SK-N-SH (cell line): Measurements from ENCODE around the gene ATP7B. TPM values are rescaled to one million over a fixed set of nuclear protein-coding genes. Genes with fewer than 3 reads are reported as not detected.

ENCODE experiments used
- CTCF ChIA-PET: fragments of 300-600, 350-600 bp; formaldehyde crosslinking; extraction: SDS; loops from one replicate; lab custom pipeline; 2021; lab: Yijun Ruan, JAX
- POLR2A ChIA-PET: fragments of 350-600 bp; sonication (Branson Sonifier 250); formaldehyde crosslinking; extraction: SDS; loops from one replicate; lab custom pipeline; 2020; ENCODE audit warnings: antibody characterized with exemption, inconsistent platforms; lab: Yijun Ruan, JAX
- DNase-seq: peaks from one replicate; pipeline ENCODE4 v3.0.0; 2012
- H2AFZ ChIP-seq: fragments of 200-600 bp; sonication (generic); 2 replicates; pipeline ENCODE4 v1.8.1; 2016; ENCODE audit warnings: antibody characterized with exemption, mild to moderate bottlenecking, low read depth
- H3F3A ChIP-seq: fragments of 200-600 bp; sonication (generic); replicated peaks from 2 replicates; pipeline ENCODE3; 2016; ENCODE audit warnings: antibody characterized with exemption, mild to moderate bottlenecking; ENCODE audit not compliant: insufficient read depth
- H3K27ac ChIP-seq, 2 experiments: fragments of 200-500 bp in 1 of 2; fragments of 200-600 bp in 1 of 2; sonication (Bioruptor generic) in 1 of 2; sonication (generic), shearing (Covaris generic) in 1 of 2; 2 replicates each; pipeline versions ENCODE4 v1.5.1 to v1.6.1; 2014 to 2016; ENCODE audit warnings: low read depth in 2 of 2, inconsistent platforms in 1 of 2, low read length in 1 of 2, mild to moderate bottlenecking in 1 of 2, mixed read lengths in 1 of 2
- H3K27me3 ChIP-seq: fragments of 200-600 bp; sonication (generic), shearing (Covaris generic); 2 replicates; pipeline ENCODE4 v1.6.1; 2016; ENCODE audit warnings: mixed run types; ENCODE audit not compliant: insufficient read depth
- H3K36me3 ChIP-seq, 2 experiments: fragments of 200-500 bp in 1 of 2; fragments of 200-600 bp in 1 of 2; sonication (Bioruptor generic) in 1 of 2; sonication (generic) in 1 of 2; replicated peaks in 1 of 2; 2 replicates each; pipeline versions ENCODE3 to v1.5.1; 2014 to 2016; ENCODE audit warnings: low read length in 1 of 2, mild to moderate bottlenecking in 1 of 2; ENCODE audit not compliant: insufficient read depth in 2 of 2, control insufficient read depth in 1 of 2
- H3K4me1 ChIP-seq, 2 experiments: fragments of 200-500 bp in 1 of 2; fragments of 200-600 bp in 1 of 2; sonication (Bioruptor generic) in 1 of 2; sonication (generic), shearing (Covaris generic) in 1 of 2; 2 replicates each; pipeline versions ENCODE4 v1.5.1 to v1.6.1; 2014 to 2016; ENCODE audit warnings: low read depth in 1 of 2, low read length in 1 of 2, mixed run types in 1 of 2; ENCODE audit not compliant: insufficient read depth in 2 of 2, control insufficient read depth in 1 of 2
- H3K4me2 ChIP-seq: fragments of 200-600 bp; sonication (generic), shearing (Covaris generic); 2 replicates; pipeline ENCODE4 v1.6.1; 2017; ENCODE audit warnings: mixed run types
- H3K4me3 ChIP-seq, 2 experiments: fragments of 200-500 bp in 1 of 2; fragments of 200-600 bp in 1 of 2; sonication (Bioruptor generic) in 1 of 2; sonication (generic), shearing (Covaris generic) in 1 of 2; 2 replicates each; pipeline versions ENCODE4 v1.5.1 to v1.8.1; 2014 to 2016; ENCODE audit warnings: low read depth in 2 of 2, inconsistent platforms in 1 of 2, low read length in 1 of 2, mild to moderate bottlenecking in 1 of 2, mixed read lengths in 1 of 2, moderate library complexity in 1 of 2
- H3K79me2 ChIP-seq: fragments of 200-600 bp; sonication (generic); 2 replicates; pipeline ENCODE4 v1.8.1; 2017; ENCODE audit warnings: mild to moderate bottlenecking; ENCODE audit not compliant: insufficient read depth
- H3K9ac ChIP-seq: fragments of 200-600 bp; sonication (generic); 2 replicates; pipeline ENCODE4 v1.6.1; 2017; ENCODE audit warnings: mixed run types
- H3K9me2 ChIP-seq: fragments of 200-600 bp; sonication (generic); 2 replicates; pipeline ENCODE4 v1.6.1; 2017; ENCODE audit warnings: mixed run types
- H3K9me3 ChIP-seq: fragments of 200-600 bp; sonication (generic); 2 replicates; pipeline ENCODE4 v1.6.1; 2017; ENCODE audit warnings: mixed run types, mild to moderate bottlenecking, moderate library complexity
- H4K20me1 ChIP-seq: fragments of 200-600 bp; sonication (generic); 2 replicates; pipeline ENCODE4 v1.6.1; 2017; ENCODE audit warnings: mild to moderate bottlenecking, mixed run types; ENCODE audit not compliant: insufficient read depth
- CHD2 ChIP-seq: fragments of 150-350 bp; IDR thresholded peaks from 2 replicates; pipeline ENCODE4 v1.6.1; 2018; ENCODE audit warnings: low read length; ENCODE audit not compliant: partially characterized antibody
- CTCF ChIP-seq: fragments of 200-600 bp; sonication (generic); IDR thresholded peaks from 2 replicates; pipeline ENCODE4 v1.6.1; 2017; ENCODE audit warnings: antibody characterized with exemption, mild to moderate bottlenecking, moderate library complexity
- ELF1 ChIP-seq: IDR thresholded peaks from 2 replicates; pipeline ENCODE4 v1.4.0; 2012
- FOSL2 ChIP-seq: IDR thresholded peaks from 2 replicates; pipeline ENCODE4 v1.4.0; 2012; ENCODE audit warnings: low read depth, mild to moderate bottlenecking, moderate library complexity, borderline replicate concordance
- GABPA ChIP-seq: IDR thresholded peaks from 2 replicates; pipeline ENCODE4 v1.4.0; 2012; ENCODE audit warnings: low read depth, mild to moderate bottlenecking
- MXI1 ChIP-seq: IDR thresholded peaks from 2 replicates; pipeline ENCODE4 v1.6.1; 2012; ENCODE audit warnings: mild to moderate bottlenecking, low read depth, low read length, improper control_type of control experiment
- NRF1 ChIP-seq: IDR thresholded peaks from 2 replicates; pipeline ENCODE4 v1.6.1; 2012; ENCODE audit warnings: low read depth, mild to moderate bottlenecking, low read length
- RXRA ChIP-seq: IDR thresholded peaks from 2 replicates; pipeline ENCODE4 v1.4.0; 2012; ENCODE audit warnings: low read depth, mild to moderate bottlenecking, borderline replicate concordance
- SMC3 ChIP-seq: IDR thresholded peaks from 2 replicates; pipeline ENCODE4 v1.6.1; 2012; ENCODE audit warnings: low read depth, low read length, improper control_type of control experiment
- TAF1 ChIP-seq: IDR thresholded peaks from 2 replicates; pipeline ENCODE4 v1.6.1; 2012; ENCODE audit warnings: low read depth, mild to moderate bottlenecking, low read length, moderate library complexity, borderline replicate concordance
- TEAD4 ChIP-seq: IDR thresholded peaks from 2 replicates; pipeline ENCODE4 v1.4.0; 2012; ENCODE audit warnings: mild to moderate bottlenecking, borderline replicate concordance; ENCODE audit not compliant: insufficient read depth
- WGBS: methylation state at CpG from one replicate; pipeline ENCODE4 v1.1.6; 2017; ENCODE audit warnings: low lambda C conversion rate; 5-methylcytosine and 5-hydroxymethylcytosine counted together
- polyA plus RNA-seq, 3 experiments: library from polyadenylated mRNA; depleted of rRNA; stranded (reverse); fragments of >200 nt; gene quantifications; 2 replicates each; pipeline ENCODE4 v1.2.3, GENCODE V29; 2012
- TF ChIP-seq, protein P1 (sequence below): fragments of 150-350 bp; IDR thresholded peaks from 2 replicates; pipeline ENCODE4 v1.6.1; 2016; ENCODE audit warnings: mild to moderate bottlenecking, low read depth, low read length
- TF ChIP-seq, protein P2 (sequence below): IDR thresholded peaks from 2 replicates; pipeline ENCODE4 v1.4.0; 2012; ENCODE audit warnings: low read depth, borderline replicate concordance
- TF ChIP-seq, protein P3 (sequence below): IDR thresholded peaks from 2 replicates; pipeline ENCODE4 v1.6.1; 2012; ENCODE audit warnings: mild to moderate bottlenecking, low read depth, low read length, moderate library complexity

Gene ATP7B
- polyA plus RNA-seq, 1 of the 3 experiments (the other 2 are of a cell fraction) = 4.4 TPM

- Histone ChIP-seq H3K4me3 (no peak overlapping the region), H3K9me2 (no peaks in the 10 kb centered on the region), H3K27me3 (no peaks in the 10 kb centered on the region), H3K79me2 (no peaks in the 10 kb centered on the region), H3K27ac (no peak overlapping the region), H2AFZ (no peak overlapping the region), H3K4me1 (no peaks in the 10 kb centered on the region), H4K20me1 (no peaks in the 10 kb centered on the region), H3F3A (no peaks in the 10 kb centered on the region), H3K36me3 (no peaks in the 10 kb centered on the region), H3K4me2 (no peak overlapping the region), H3K9me3 (no peaks in the 10 kb centered on the region), H3K9ac (no peak overlapping the region)
- POLR2A ChIA-PET = no interaction called here
- CTCF ChIA-PET = no interaction called here
- 82% methylated on average over 3 of the region's 3 CpGs for WGBS
- DNase-seq = no peak
- TF ChIP-seq GABPA (no peak), TEAD4 (no peak), ELF1 (no peak), MXI1 (no peak), CHD2 (no peak), SMC3 (no peak), FOSL2 (no peak), CTCF (no peak), RXRA (no peak), TAF1 (no peak), NRF1 (no peak)
- TF ChIP-seq, protein P1, sequence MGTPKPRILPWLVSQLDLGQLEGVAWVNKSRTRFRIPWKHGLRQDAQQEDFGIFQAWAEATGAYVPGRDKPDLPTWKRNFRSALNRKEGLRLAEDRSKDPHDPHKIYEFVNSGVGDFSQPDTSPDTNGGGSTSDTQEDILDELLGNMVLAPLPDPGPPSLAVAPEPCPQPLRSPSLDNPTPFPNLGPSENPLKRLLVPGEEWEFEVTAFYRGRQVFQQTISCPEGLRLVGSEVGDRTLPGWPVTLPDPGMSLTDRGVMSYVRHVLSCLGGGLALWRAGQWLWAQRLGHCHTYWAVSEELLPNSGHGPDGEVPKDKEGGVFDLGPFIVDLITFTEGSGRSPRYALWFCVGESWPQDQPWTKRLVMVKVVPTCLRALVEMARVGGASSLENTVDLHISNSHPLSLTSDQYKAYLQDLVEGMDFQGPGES = no peak
- TF ChIP-seq, protein P2, sequence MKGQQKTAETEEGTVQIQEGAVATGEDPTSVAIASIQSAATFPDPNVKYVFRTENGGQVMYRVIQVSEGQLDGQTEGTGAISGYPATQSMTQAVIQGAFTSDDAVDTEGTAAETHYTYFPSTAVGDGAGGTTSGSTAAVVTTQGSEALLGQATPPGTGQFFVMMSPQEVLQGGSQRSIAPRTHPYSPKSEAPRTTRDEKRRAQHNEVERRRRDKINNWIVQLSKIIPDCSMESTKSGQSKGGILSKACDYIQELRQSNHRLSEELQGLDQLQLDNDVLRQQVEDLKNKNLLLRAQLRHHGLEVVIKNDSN = no peak
- TF ChIP-seq, protein P3, sequence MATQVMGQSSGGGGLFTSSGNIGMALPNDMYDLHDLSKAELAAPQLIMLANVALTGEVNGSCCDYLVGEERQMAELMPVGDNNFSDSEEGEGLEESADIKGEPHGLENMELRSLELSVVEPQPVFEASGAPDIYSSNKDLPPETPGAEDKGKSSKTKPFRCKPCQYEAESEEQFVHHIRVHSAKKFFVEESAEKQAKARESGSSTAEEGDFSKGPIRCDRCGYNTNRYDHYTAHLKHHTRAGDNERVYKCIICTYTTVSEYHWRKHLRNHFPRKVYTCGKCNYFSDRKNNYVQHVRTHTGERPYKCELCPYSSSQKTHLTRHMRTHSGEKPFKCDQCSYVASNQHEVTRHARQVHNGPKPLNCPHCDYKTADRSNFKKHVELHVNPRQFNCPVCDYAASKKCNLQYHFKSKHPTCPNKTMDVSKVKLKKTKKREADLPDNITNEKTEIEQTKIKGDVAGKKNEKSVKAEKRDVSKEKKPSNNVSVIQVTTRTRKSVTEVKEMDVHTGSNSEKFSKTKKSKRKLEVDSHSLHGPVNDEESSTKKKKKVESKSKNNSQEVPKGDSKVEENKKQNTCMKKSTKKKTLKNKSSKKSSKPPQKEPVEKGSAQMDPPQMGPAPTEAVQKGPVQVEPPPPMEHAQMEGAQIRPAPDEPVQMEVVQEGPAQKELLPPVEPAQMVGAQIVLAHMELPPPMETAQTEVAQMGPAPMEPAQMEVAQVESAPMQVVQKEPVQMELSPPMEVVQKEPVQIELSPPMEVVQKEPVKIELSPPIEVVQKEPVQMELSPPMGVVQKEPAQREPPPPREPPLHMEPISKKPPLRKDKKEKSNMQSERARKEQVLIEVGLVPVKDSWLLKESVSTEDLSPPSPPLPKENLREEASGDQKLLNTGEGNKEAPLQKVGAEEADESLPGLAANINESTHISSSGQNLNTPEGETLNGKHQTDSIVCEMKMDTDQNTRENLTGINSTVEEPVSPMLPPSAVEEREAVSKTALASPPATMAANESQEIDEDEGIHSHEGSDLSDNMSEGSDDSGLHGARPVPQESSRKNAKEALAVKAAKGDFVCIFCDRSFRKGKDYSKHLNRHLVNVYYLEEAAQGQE = no peak
These were observed 32.4 kb upstream of the ATP7B start for GRCh38 chr13:52043675-52044074.
